Small intestine (tissue), 7 donors: ENCODE measurements around the gene ANAPC4. TPM values are rescaled to one million over a fixed set of nuclear protein-coding genes. Genes with fewer than 3 reads are reported as not detected.

Experiments used
- DNase-seq, 2 donors: peaks; one replicate each; pipeline versions ENCODE4 v3.0.0 to v3.0.0-alpha.2; 2013
- FAIRE-seq: peaks from 2 replicates; lab custom pipeline; 2012; peaks lifted over from hg19 to GRCh38; lab: Jason Lieb, UNC
- H3K27ac ChIP-seq, 3 donors: one replicate each; pipeline ENCODE4 v1.5.1; 2013; ENCODE audit warnings: low read length in 2 of 3, mild to moderate bottlenecking in 2 of 3, control low read depth in 1 of 3, inconsistent platforms in 1 of 3, low read depth in 1 of 3, moderate library complexity in 1 of 3
- H3K27me3 ChIP-seq, 3 donors: one replicate each; pipeline ENCODE4 v1.6.1; 2013; ENCODE audit warnings: low read length in 3 of 3, inconsistent platforms in 1 of 3; ENCODE audit not compliant: control insufficient read depth in 3 of 3, insufficient read depth in 3 of 3
- H3K36me3 ChIP-seq, 3 donors: one replicate each; pipeline ENCODE4 v1.6.1; 2013; ENCODE audit warnings: low read length in 3 of 3, inconsistent platforms in 1 of 3, low read depth in 1 of 3, mild to moderate bottlenecking in 1 of 3, moderate library complexity in 1 of 3; ENCODE audit not compliant: control insufficient read depth in 3 of 3, insufficient read depth in 2 of 3
- H3K4me1 ChIP-seq, 3 donors: one replicate each; pipeline ENCODE4 v1.6.1; 2013; ENCODE audit warnings: low read length in 2 of 3, inconsistent platforms in 1 of 3, low read depth in 1 of 3, mild to moderate bottlenecking in 1 of 3, moderate library complexity in 1 of 3; ENCODE audit not compliant: control insufficient read depth in 3 of 3, insufficient read depth in 2 of 3
- H3K4me3 ChIP-seq, 3 donors: one replicate each; pipeline ENCODE4 v1.5.1; 2013; ENCODE audit warnings: low read length in 3 of 3, control low read depth in 1 of 3, inconsistent platforms in 1 of 3, low read depth in 1 of 3, mild to moderate bottlenecking in 1 of 3, moderate library complexity in 1 of 3
- H3K9me3 ChIP-seq, 2 donors: one replicate each; pipeline ENCODE4 v1.6.1; 2013; ENCODE audit warnings: low read depth in 1 of 2, low read length in 1 of 2; ENCODE audit not compliant: control insufficient read depth in 2 of 2, insufficient read depth in 1 of 2
- WGBS, 3 donors: extraction: QIAGEN DNeasy Blood & Tissue Kit; methylation state at CpG; one replicate each; pipeline ENCODE4 v1.1.7; 2013; 5-methylcytosine and 5-hydroxymethylcytosine counted together
- polyA plus RNA-seq, 4 donors: library from polyadenylated mRNA; stranded (reverse) in 3 of 4; unstranded in 1 of 4; fragments of 200-250 nt in 3 of 4; fragments of 120-200 nt in 1 of 4; gene quantifications; one replicate each; pipeline versions ENCODE4 v1.2.1 to v1.2.3, GENCODE V29; 2013
- donor health status: healthy with polysubstance abuse.
- donor health status: control.
- donor health status: control.
- donor health status: Bipolar disorder and iron deficiency.
- donor health status: healthy.

Gene ANAPC4
- polyA plus RNA-seq, 4 donors, result 15.8 to 37.8 (median 20.8) TPM

DNA sequence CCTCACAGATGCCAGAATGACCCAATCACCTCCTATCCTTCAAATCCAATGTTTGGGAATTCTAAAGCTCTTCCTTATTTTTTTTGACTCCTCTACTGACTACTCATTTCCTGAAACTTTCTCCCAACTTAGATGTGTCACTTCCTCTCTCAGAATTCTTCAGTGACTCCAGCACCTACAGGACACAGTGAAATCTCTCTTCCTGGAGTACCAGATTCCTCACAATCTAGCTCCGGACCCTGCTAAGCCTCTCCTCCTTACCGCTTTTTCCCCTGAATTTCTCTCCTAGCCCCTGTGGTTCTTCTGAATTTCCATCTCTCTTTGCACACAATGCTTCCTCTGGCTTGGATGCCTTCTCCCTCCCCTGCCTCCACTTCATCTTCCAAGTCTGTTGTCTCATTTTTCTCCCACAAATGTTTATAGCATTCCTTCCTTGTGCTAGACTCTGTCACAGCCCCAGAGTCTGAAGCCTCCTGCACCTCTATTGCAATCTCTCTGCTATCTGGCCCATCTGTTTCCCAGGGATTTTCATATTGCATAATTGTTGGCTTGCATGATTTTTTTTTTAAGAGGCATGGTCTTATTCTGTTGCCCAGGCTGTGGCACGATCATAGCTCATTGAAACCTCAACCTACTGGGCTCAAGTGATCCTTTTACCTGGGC lies 80.1 kb downstream of the ANAPC4 start:
- Histone ChIP-seq H3K4me1 (no peaks in the 10 kb centered on the region), H3K9me3 (no peaks in the 10 kb centered on the region), H3K4me3 (no peak overlapping the region), H3K36me3 (no peaks in the 10 kb centered on the region), H3K27ac (no peak overlapping the region), H3K27me3 (no peaks in the 10 kb centered on the region)
- WGBS, 3 donors, result 65 to 79% (median 70%) methylated on average over 3 of the region's 3 CpGs
- FAIRE-seq, result no peak
- DNase-seq, result no peak

- DNase-seq, result no peak
- WGBS, 3 donors, result 83 to 97% (median 89%) methylated on average over 11 of the region's 11 CpGs
- Histone ChIP-seq H3K4me3 (no peak overlapping the region), H3K4me1 (no peaks in the 10 kb centered on the region), H3K36me3 (no peaks in the 10 kb centered on the region), H3K27ac (no peak overlapping the region), H3K9me3 (peaks cover 0 to 5% of the 10 kb centered on the region in 2 donors), H3K27me3 (no peaks in the 10 kb centered on the region)
- FAIRE-seq, result no peak
These were observed 90.1 kb downstream of the ANAPC4 start for GRCh38 chr4:25466966-25467697.

- H3K4me1 ChIP-seq, result no peaks in the 10 kb centered on the region
- no peak overlapping the region for H3K27ac ChIP-seq
- H3K36me3 ChIP-seq, result no peaks in the 10 kb centered on the region
- peaks cover 0 to 5% of the 10 kb centered on the region in 2 donors for H3K9me3 ChIP-seq
- FAIRE-seq, result no peak
- no peak for DNase-seq
- no peaks in the 10 kb centered on the region for H3K27me3 ChIP-seq
- WGBS, 3 donors, result 82 to 95% (median 95%) methylated on average over 5 of the region's 5 CpGs
- H3K4me3 ChIP-seq, result no peak overlapping the region
These were observed 90.8 kb downstream of the ANAPC4 start for GRCh38 chr4:25467843-25468242.

Other genes starting within 250 kb of the ANAPC4 start
- gene SEPSECS, start 216.8 kb upstream of the ANAPC4 start, polyA plus RNA-seq, result 10 to 100 TPM in 3 of 4 donors, 1 to 10 TPM in 1; 5.7 to 23.0 (median 16.7) TPM
- 10 to 100 TPM; 24.2 to 93.3 (median 50.2) TPM for gene PI4K2B, start 143.2 kb upstream of the ANAPC4 start, polyA plus RNA-seq
- 10 to 100 TPM in 1 of 4 donors, 1 to 10 TPM in 3; 3.5 to 11.9 (median 4.5) TPM for gene ZCCHC4, start 64.5 kb upstream of the ANAPC4 start, polyA plus RNA-seq